B cell (primary cell): ENCODE data around the gene SMURF1.

ENCODE experiments used
- CTCF ChIP-seq: fragments of 200-600 bp; IDR thresholded peaks from one replicate; pipeline ENCODE4 v1.8.0; 2022; ENCODE audit warnings: antibody characterized with exemption, mild to moderate bottlenecking
- EZH2 ChIP-seq: IDR thresholded peaks from 2 replicates; pipeline ENCODE4 v1.6.1; 2012; ENCODE audit warnings: borderline replicate concordance, low read depth, mild to moderate bottlenecking, moderate library complexity, low read length; ENCODE audit not compliant: insufficient read depth, poor library complexity, severe bottlenecking

- no peak for TF ChIP-seq CTCF
- TF ChIP-seq EZH2: no peak
These were observed 151.8 kb downstream of the SMURF1 start for GRCh38 chr7:98992076-98992475.
